Kidney capillary endothelial cell (primary cell): ENCODE measurements around the gene BCL11B.
"Not testable (repeated sequence)": the region's sequence is repeated elsewhere in the genome, so short reads cannot be mapped to it uniquely, and the experiment has no call there.

Experiments
- DNase-seq: peaks from one replicate; pipeline ENCODE4 v3.0.0-alpha.2; 2018; ENCODE audit warnings: low spot score

BCL11B gene

GRCh38 chr14:99239661-99240092 lies 32.3 kb downstream of the BCL11B start:
- no peak for DNase-seq

- DNase-seq = no peak
Observed at GRCh38 chr14:99238216-99238615, 33.8 kb downstream of the BCL11B start.

- DNase-seq = no peak
Observed at GRCh38 chr14:99237288-99237687, 34.7 kb downstream of the BCL11B start.

- no peak for DNase-seq
Observed at GRCh38 chr14:99236386-99237138, 35.4 kb downstream of the BCL11B start.

- DNase-seq = no peak
Observed at GRCh38 chr14:99235582-99236320, 36.2 kb downstream of the BCL11B start.

- DNase-seq = no peak
Observed at GRCh38 chr14:99234961-99235571, 36.9 kb downstream of the BCL11B start.

GRCh38 chr14:99234355-99234754 lies 37.6 kb downstream of the BCL11B start:
- DNase-seq = no peak

GRCh38 chr14:99233222-99234035 lies 38.6 kb downstream of the BCL11B start:
- no peak for DNase-seq

GRCh38 chr14:99232714-99233214 lies 39.2 kb downstream of the BCL11B start:
- DNase-seq = no peak

GRCh38 chr14:99231850-99232713 lies 39.9 kb downstream of the BCL11B start:
- no peak for DNase-seq

- no peak for DNase-seq
Observed at GRCh38 chr14:99231161-99231849, 40.7 kb downstream of the BCL11B start.

GRCh38 chr14:99230208-99231151 lies 41.5 kb downstream of the BCL11B start:
- no peak for DNase-seq

GRCh38 chr14:99229654-99230207 lies 42.3 kb downstream of the BCL11B start:
- DNase-seq = no peak

GRCh38 chr14:99228760-99229159 lies 43.2 kb downstream of the BCL11B start:
- DNase-seq = not testable (repeated sequence)

GRCh38 chr14:99226687-99227086 lies 45.3 kb downstream of the BCL11B start:
- no peak for DNase-seq

- no peak for DNase-seq
Observed at GRCh38 chr14:99225436-99226203, 46.4 kb downstream of the BCL11B start.

GRCh38 chr14:99224948-99225347 lies 47.0 kb downstream of the BCL11B start:
- no peak for DNase-seq
